ENCODE measurements around the gene FANCE. TPM values are rescaled to one million over a fixed set of nuclear protein-coding genes. Genes with fewer than 3 reads are reported as not detected.
"Not testable (repeated sequence)": the region's sequence is repeated elsewhere in the genome, so short reads cannot be mapped to it uniquely, and the experiment has no call there.

Gene FANCE
- total RNA-seq, 2 donors from 2014 or later = 4.9 to 9.2 TPM

DNA sequence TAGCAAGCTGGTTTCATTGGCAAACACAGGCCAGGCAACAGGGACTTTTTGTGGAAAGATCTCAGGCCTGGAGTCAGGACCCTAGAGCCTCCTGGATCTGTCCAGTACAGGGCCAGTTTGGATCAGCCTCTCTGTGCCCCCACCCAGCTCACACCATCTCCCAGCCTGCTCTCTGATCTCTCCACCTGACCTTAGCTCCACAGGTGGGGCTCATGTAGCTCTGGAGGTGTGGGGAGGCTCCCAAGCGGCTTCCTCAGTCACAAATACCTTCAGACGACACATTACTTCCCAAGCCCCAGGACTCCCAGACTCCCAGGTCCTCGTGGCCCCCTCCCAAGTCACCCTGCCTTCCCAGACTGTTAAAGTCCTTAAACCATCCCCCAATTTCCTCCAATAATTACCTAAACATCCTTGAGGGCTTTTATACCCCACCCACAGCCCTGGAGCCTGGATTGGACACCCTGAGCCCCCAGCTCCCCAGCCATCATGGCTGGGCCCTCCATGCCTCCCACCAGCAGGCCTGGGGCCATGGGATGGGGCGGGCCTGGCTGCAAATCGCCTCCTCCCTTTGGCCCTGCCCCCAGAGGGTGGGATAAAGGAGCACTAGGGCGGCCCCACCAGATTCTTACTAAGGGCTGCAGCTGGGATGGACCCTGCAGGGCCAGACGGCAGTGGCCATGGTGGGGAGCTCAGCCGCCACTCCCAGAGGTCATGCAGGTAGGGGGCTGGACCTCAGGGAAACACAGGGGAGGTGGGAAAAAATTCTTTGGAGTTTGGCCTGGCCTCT is 15.9 kb upstream of the FANCE start:
- ATAC-seq (no peak), DNase-seq (no peak)
- Histone ChIP-seq H3K27ac (no peak overlapping the region), H3K9me3 (no peaks in the 10 kb centered on the region), H3K4me1 (no peaks in the 10 kb centered on the region), H3K27me3 (no peaks in the 10 kb centered on the region), H3K36me3 (replicated peaks in 1 of 2; ENCODE audit: insufficient read depth in 1 of 2, low read depth in 2 of 2) (no peaks in the 10 kb centered on the region), H3K4me3 (no peak overlapping the region)
- WGBS, 2 donors = 86 to 87% methylated on average over 4 to 8 of the region's 8 CpGs
- intact Hi-C loops (cut with DNase I) = no loop called here
- TF ChIP-seq, protein P1, sequence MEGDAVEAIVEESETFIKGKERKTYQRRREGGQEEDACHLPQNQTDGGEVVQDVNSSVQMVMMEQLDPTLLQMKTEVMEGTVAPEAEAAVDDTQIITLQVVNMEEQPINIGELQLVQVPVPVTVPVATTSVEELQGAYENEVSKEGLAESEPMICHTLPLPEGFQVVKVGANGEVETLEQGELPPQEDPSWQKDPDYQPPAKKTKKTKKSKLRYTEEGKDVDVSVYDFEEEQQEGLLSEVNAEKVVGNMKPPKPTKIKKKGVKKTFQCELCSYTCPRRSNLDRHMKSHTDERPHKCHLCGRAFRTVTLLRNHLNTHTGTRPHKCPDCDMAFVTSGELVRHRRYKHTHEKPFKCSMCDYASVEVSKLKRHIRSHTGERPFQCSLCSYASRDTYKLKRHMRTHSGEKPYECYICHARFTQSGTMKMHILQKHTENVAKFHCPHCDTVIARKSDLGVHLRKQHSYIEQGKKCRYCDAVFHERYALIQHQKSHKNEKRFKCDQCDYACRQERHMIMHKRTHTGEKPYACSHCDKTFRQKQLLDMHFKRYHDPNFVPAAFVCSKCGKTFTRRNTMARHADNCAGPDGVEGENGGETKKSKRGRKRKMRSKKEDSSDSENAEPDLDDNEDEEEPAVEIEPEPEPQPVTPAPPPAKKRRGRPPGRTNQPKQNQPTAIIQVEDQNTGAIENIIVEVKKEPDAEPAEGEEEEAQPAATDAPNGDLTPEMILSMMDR (IDR thresholded peaks at IDR 0.05) = no peak
- TF ChIP-seq POLR2A (IDR thresholded peaks at IDR 0.05) = no peak

DNA sequence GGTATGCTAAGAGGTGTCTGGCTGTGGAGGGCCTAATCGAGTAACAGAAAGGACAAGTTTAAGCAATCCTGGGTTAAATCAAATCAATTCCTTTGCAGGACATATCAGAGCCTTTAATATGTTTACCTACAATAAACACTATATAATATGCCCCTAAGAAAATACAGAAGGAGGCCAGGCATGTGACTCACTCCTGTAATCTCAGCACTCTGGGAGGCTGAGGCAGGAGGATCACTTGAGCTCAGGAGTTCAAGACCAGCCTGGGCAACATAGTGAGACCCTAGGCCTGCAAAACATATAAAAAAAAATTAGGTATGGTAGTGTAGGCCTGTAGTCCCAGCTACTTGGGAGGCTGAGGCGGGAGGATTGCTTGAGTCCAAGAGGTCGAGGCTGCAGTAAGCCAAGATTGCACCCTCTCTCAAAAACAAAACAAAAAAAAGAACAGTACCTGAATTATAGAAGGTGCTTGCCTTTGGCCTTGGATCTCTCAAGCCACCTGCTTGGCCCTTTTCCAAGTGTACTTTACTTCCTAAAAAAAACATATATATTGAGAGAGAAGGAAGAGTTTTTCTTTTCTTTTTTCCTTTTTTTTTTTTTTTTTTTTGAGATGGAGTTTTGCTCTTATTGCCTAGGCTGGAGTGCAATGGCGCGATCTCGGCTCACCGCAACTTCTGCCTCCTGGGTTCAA is 13.6 kb upstream of the FANCE start:
- H3K27ac ChIP-seq; H3K4me1 ChIP-seq; H3K9me3 ChIP-seq; DNase-seq; intact Hi-C loops (cut with DNase I); H3K36me3 ChIP-seq (replicated peaks in 1 of 2; ENCODE audit: insufficient read depth in 1 of 2, low read depth in 2 of 2); H3K4me3 ChIP-seq; H3K27me3 ChIP-seq; ATAC-seq: not testable (repeated sequence)
- 92 to 96% methylated on average over 7 of the region's 7 CpGs for WGBS, 2 donors

DNA sequence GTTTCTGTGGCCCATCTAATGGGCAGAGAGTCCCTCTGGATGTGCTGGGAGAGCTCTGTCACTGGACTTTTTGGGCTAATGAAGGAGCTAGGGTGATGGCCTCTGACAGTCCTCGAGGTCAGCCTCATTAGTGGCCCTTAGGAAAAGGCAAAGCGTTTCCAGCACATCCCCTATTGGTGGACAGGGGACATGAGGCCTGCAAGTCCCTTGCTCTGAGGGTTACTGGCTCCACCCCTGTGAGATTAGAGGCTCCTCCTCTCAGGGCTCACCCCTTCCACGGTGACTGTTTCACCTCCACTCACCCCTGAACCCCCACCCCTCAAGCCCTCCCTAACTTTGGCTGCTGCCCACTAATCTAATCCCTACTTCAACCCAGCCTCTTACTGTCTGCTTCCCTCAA is 12.8 kb upstream of the FANCE start:
- Histone ChIP-seq H3K36me3 (replicated peaks in 1 of 2; ENCODE audit: insufficient read depth in 1 of 2, low read depth in 2 of 2) (no peaks in the 10 kb centered on the region), H3K9me3 (no peaks in the 10 kb centered on the region), H3K4me1 (no peaks in the 10 kb centered on the region), H3K27ac (no peak overlapping the region), H3K27me3 (no peaks in the 10 kb centered on the region), H3K4me3 (no peak overlapping the region)
- intact Hi-C loops (cut with DNase I) = no loop called here
- 45 to 47% methylated on average over 3 of the region's 3 CpGs for WGBS, 2 donors
- DNase-seq (no peak), ATAC-seq (no peak)
- TF ChIP-seq, protein P1 (IDR thresholded peaks at IDR 0.05) = no peak
- no peak for TF ChIP-seq POLR2A (IDR thresholded peaks at IDR 0.05)

DNA sequence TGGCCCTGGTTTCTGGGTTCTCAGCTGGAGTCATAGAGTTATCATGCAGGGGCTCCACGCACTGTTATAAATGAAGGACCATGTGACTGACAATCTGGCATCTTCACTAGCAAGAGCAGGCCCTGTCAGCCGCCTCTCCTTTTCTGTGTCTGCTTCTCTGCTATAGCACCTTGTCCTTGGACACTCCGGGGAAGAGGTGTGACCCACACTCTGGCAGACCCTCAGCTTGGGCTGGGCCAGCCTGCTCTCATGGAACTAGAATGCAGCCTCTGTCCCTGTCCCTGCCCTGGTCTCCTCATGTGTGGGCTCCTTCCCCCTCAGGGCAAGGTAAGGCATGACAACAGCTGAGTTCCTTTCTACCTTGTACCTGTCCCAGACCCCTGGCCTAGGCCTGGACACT is 10.9 kb upstream of the FANCE start:
- no peaks in the 10 kb centered on the region for H3K9me3 ChIP-seq
- no peaks in the 10 kb centered on the region for H3K36me3 ChIP-seq (replicated peaks in 1 of 2; ENCODE audit: insufficient read depth in 1 of 2, low read depth in 2 of 2)
- no peak for ATAC-seq
- 87 to 100% methylated on average over 1 to 3 of the region's 3 CpGs for WGBS, 2 donors
- no peaks in the 10 kb centered on the region for H3K27me3 ChIP-seq
- H3K4me1 ChIP-seq = no peaks in the 10 kb centered on the region
- no peak for DNase-seq
- intact Hi-C loops (cut with DNase I) = no loop called here
- no peak overlapping the region for H3K4me3 ChIP-seq
- no peak for TF ChIP-seq POLR2A (IDR thresholded peaks at IDR 0.05)
- TF ChIP-seq, protein P1 (IDR thresholded peaks at IDR 0.05) = no peak
- H3K27ac ChIP-seq = no peak overlapping the region

DNA sequence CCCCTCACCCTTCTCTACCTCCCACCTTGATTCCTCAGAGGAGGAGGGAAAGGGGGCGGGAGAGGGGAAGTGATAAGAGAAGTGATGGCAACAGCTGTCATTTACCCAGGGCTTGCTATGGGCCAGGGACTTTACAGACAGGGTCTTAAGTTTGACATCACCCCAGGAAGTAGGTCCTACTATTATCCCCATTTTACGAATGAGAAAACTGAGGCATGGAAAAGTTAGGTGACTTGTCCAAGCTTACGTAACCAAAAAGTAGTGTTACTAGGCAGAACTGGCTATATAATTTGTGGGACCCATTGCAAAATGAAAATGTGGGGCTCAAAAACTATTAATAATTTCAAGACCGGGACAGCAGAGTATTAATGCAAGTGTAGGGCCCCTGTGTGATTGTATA is 10.5 kb upstream of the FANCE start:
- H3K4me3 ChIP-seq = no peak overlapping the region
- 82 to 83% methylated on average over 4 of the region's 4 CpGs for WGBS, 2 donors
- no peaks in the 10 kb centered on the region for H3K36me3 ChIP-seq (replicated peaks in 1 of 2; ENCODE audit: insufficient read depth in 1 of 2, low read depth in 2 of 2)
- no peaks in the 10 kb centered on the region for H3K9me3 ChIP-seq
- H3K4me1 ChIP-seq = no peaks in the 10 kb centered on the region
- DNase-seq = no peak
- H3K27ac ChIP-seq = no peak overlapping the region
- TF ChIP-seq, protein P1 (IDR thresholded peaks at IDR 0.05) = no peak
- no peak for TF ChIP-seq POLR2A (IDR thresholded peaks at IDR 0.05)
- intact Hi-C loops (cut with DNase I) = no loop called here
- H3K27me3 ChIP-seq = no peaks in the 10 kb centered on the region
- no peak for ATAC-seq

Measured in body of pancreas (tissue), 4 donors.